HEK293 (cell line): ENCODE data around the gene ATAD1.
A peak's percentile ranks its signal among the peaks of the same experiment; 100 is the strongest.

Source experiments
- CTCF ChIA-PET: fragments of 350-600 bp; formaldehyde crosslinking; extraction: SDS; loops from one replicate; lab custom pipeline; 2021; ENCODE audit warnings: antibody characterized with exemption; lab: Yijun Ruan, JAX
- POLR2A ChIA-PET: fragments of 300-600 bp; formaldehyde crosslinking; extraction: SDS; loops from one replicate; lab custom pipeline; 2020; ENCODE audit warnings: antibody characterized with exemption, inconsistent platforms; lab: Yijun Ruan, JAX
- H3K27ac ChIP-seq: fragments of 200-500 bp; sonication (Bioruptor generic); 2 replicates; pipeline ENCODE4 v1.5.1; 2014; ENCODE audit warnings: low read depth, low read length, control low read depth, inconsistent platforms; ENCODE audit errors: extremely low read depth
- H3K36me3 ChIP-seq, 2 experiments: fragments of 200-500 bp in 1 of 2; sonication (Bioruptor generic) in 1 of 2; 1 replicate in 1 of 2; 2 replicates in 1 of 2; pipeline ENCODE4 v1.5.1; 2014 to 2017; ENCODE audit warnings: inconsistent platforms in 2 of 2, low read length in 2 of 2; ENCODE audit not compliant: control insufficient read depth in 2 of 2, insufficient read depth in 1 of 2
- H3K4me1 ChIP-seq: fragments of 200-500 bp; sonication (Bioruptor generic); 2 replicates; pipeline ENCODE4 v1.5.1; 2014; ENCODE audit warnings: mild to moderate bottlenecking, low read length, inconsistent platforms; ENCODE audit not compliant: control insufficient read depth, insufficient read depth
- H3K4me3 ChIP-seq: 2 replicates; pipeline ENCODE4 v1.5.1; 2011; ENCODE audit warnings: low read depth, mild to moderate bottlenecking, control low read depth, low read length, moderate library complexity
- H3K9me3 ChIP-seq: fragments of 200-500 bp; sonication (Bioruptor generic); 2 replicates; pipeline ENCODE4 v1.5.1; 2014; ENCODE audit warnings: low read depth, low read length, inconsistent platforms; ENCODE audit not compliant: control insufficient read depth, insufficient read depth
- CTCF ChIP-seq: fragments of 450-650 bp; formaldehyde crosslinking; IDR thresholded peaks from 2 replicates; pipeline ENCODE4 v1.5.1; 2016; ENCODE audit warnings: missing biosample characterization, missing genetic modification characterization
- GLIS2 ChIP-seq: fragments of 450-650 bp; formaldehyde crosslinking; IDR thresholded peaks from 2 replicates; pipeline ENCODE4 v1.5.1; 2016; ENCODE audit warnings: missing biosample characterization, missing genetic modification characterization
- HOXA7 ChIP-seq: sonication (generic); formaldehyde crosslinking; IDR thresholded peaks from 2 replicates; pipeline ENCODE4 v1.8.1; 2022; ENCODE audit warnings: missing genetic modification reagents, borderline replicate concordance
- KLF1 ChIP-seq: fragments of 450-650 bp; formaldehyde crosslinking; IDR thresholded peaks from 2 replicates; pipeline ENCODE4 v1.5.1; 2016; ENCODE audit warnings: missing biosample characterization, missing genetic modification characterization
- OVOL3 ChIP-seq: fragments of 450-650 bp; formaldehyde crosslinking; IDR thresholded peaks from 2 replicates; pipeline ENCODE4 v1.5.1; 2016; ENCODE audit warnings: missing biosample characterization, missing genetic modification characterization
- PRDM10 ChIP-seq: fragments of 450-650 bp; formaldehyde crosslinking; IDR thresholded peaks from 2 replicates; pipeline ENCODE4 v1.5.1; 2016; ENCODE audit warnings: missing biosample characterization, missing genetic modification characterization
- SCRT1 ChIP-seq: fragments of 450-650 bp; formaldehyde crosslinking; IDR thresholded peaks from 2 replicates; pipeline ENCODE4 v1.5.1; 2016; ENCODE audit warnings: missing biosample characterization, missing genetic modification characterization, borderline replicate concordance
- SCRT2 ChIP-seq: fragments of 450-650 bp; formaldehyde crosslinking; IDR thresholded peaks from 2 replicates; pipeline ENCODE4 v1.5.1; 2016; ENCODE audit warnings: missing biosample characterization, missing genetic modification characterization
- ZBTB11 ChIP-seq: fragments of 450-650 bp; formaldehyde crosslinking; conservative IDR thresholded peaks from 2 replicates; pipeline ENCODE4 v1.5.1; 2016; ENCODE audit warnings: low read depth, missing biosample characterization, missing genetic modification characterization
- ZBTB49 ChIP-seq: fragments of 450-650 bp; formaldehyde crosslinking; IDR thresholded peaks from 2 replicates; pipeline ENCODE4 v1.5.1; 2016; ENCODE audit warnings: missing biosample characterization, missing genetic modification characterization, low read depth
- ZFP3 ChIP-seq: fragments of 450-650 bp; formaldehyde crosslinking; IDR thresholded peaks from 2 replicates; pipeline ENCODE4 v1.5.1; 2016; ENCODE audit warnings: low read depth, missing biosample characterization, missing genetic modification characterization
- ZNF248 ChIP-seq: fragments of 450-650 bp; formaldehyde crosslinking; IDR thresholded peaks from 2 replicates; pipeline ENCODE4 v1.5.1; 2017; ENCODE audit warnings: missing biosample characterization, missing genetic modification characterization
- ZNF302 ChIP-seq: fragments of 450-650 bp; formaldehyde crosslinking; IDR thresholded peaks from 2 replicates; pipeline ENCODE4 v1.5.1; 2016; ENCODE audit warnings: missing biosample characterization, missing genetic modification characterization, low read depth
- ZNF366 ChIP-seq: fragments of 450-650 bp; formaldehyde crosslinking; conservative IDR thresholded peaks from 2 replicates; pipeline ENCODE4 v1.5.1; 2016; ENCODE audit warnings: missing biosample characterization, missing genetic modification characterization
- ZNF391 ChIP-seq: fragments of 450-650 bp; formaldehyde crosslinking; IDR thresholded peaks from 2 replicates; pipeline ENCODE4 v1.5.1; 2016; ENCODE audit warnings: low read depth, missing biosample characterization, missing genetic modification characterization, borderline replicate concordance
- ZNF488 ChIP-seq: fragments of 450-650 bp; formaldehyde crosslinking; IDR thresholded peaks from 2 replicates; pipeline ENCODE4 v1.5.1; 2016; ENCODE audit warnings: missing biosample characterization, missing genetic modification characterization
- ZNF555 ChIP-seq: fragments of 450-650 bp; formaldehyde crosslinking; conservative IDR thresholded peaks from 2 replicates; pipeline ENCODE4 v1.5.1; 2017; ENCODE audit warnings: missing biosample characterization, mild to moderate bottlenecking, missing genetic modification characterization, inconsistent platforms
- ZSCAN16 ChIP-seq: fragments of 450-650 bp; formaldehyde crosslinking; IDR thresholded peaks from 2 replicates; pipeline ENCODE4 v1.5.1; 2016; ENCODE audit warnings: missing biosample characterization, missing genetic modification characterization
- ZSCAN30 ChIP-seq: fragments of 450-650 bp; IDR thresholded peaks from 2 replicates; pipeline ENCODE4 v1.5.1; 2018; ENCODE audit warnings: missing biosample characterization, mild to moderate bottlenecking, missing genetic modification characterization, moderate library complexity

Gene ATAD1

GRCh38 chr10:87845624-87845998, 27.6 kb upstream of the ATAD1 start:
- H3K4me1 ChIP-seq = peaks cover 19% of the 10 kb centered on the region
- H3K9me3 ChIP-seq = no peaks in the 10 kb centered on the region
- H3K4me3 ChIP-seq = no peak overlapping the region; the same call in 1 of the 2 replicates
- H3K36me3 ChIP-seq = no peaks in the 10 kb centered on the region
- ChIA-PET CTCF (interaction anchor here (0.6 to 2.4 kb wide), 8 partner anchors 14 to 235 kb away, joined by 3 to 11 read pairs (median 3); no protein-coding TSS in a partner anchor), POLR2A (interaction anchor here (1.0 to 2.2 kb wide), 3 partner anchors 17 to 27 kb away, joined by 5 to 29 read pairs (median 24); partner anchors contain the start of genes ATAD1, KLLN and PTEN)
- no peak overlapping the region for H3K27ac ChIP-seq
- no peak for TF ChIP-seq ZSCAN16 (tag by site-specific recombination)
- TF ChIP-seq ZNF366 (tag by site-specific recombination) = no peak
- no peak for TF ChIP-seq CTCF (tag by site-specific recombination)
- TF ChIP-seq SCRT1 = no peak
- TF ChIP-seq ZNF488 (tag by site-specific recombination) = no peak
- TF ChIP-seq ZNF555 = no peak
- TF ChIP-seq HOXA7 = no peak

GRCh38 chr10:87844837-87845623, 27.0 kb upstream of the ATAD1 start:
- ChIA-PET CTCF (interaction anchor here (0.6 to 2.4 kb wide), 5 partner anchors 16 to 189 kb away, joined by 3 to 11 read pairs (median 3); no protein-coding TSS in a partner anchor), POLR2A (interaction anchor here (1.0 to 2.2 kb wide), 3 partner anchors 17 to 27 kb away, joined by 5 to 29 read pairs (median 24); partner anchors contain the start of genes ATAD1, KLLN and PTEN)
- no peak overlapping the region for H3K27ac ChIP-seq
- TF ChIP-seq PRDM10 (tag by site-specific recombination) (peak; percentile 73), SCRT2 (tag by site-specific recombination) (peak; percentile 94), ZNF248 (no peak), ZNF488 (tag by site-specific recombination) (no peak), ZBTB11 (tag by site-specific recombination) (no peak), ZSCAN30 (tag by site-specific recombination) (no peak), ZFP3 (tag by site-specific recombination) (no peak), GLIS2 (tag by site-specific recombination) (no peak), KLF1 (tag by site-specific recombination) (no peak), SCRT1 (peak; percentile 64; the same call in 1 of the 2 replicates), OVOL3 (tag by site-specific recombination) (no peak), ZBTB49 (tag by site-specific recombination) (no peak), ZNF391 (tag by site-specific recombination) (no peak), ZNF302 (no peak)

More at GRCh38 chr10:87844837-87845623, 27.0 kb upstream of the ATAD1 start:
- no peak overlapping the region for H3K4me3 ChIP-seq
- H3K9me3 ChIP-seq = no peaks in the 10 kb centered on the region
- H3K4me1 ChIP-seq = peaks cover 15% of the 10 kb centered on the region
- H3K36me3 ChIP-seq = no peaks in the 10 kb centered on the region
